Prostate gland (tissue), 2 donors: ENCODE data around the gene VPS37C. TPM values are rescaled to one million over a fixed set of nuclear protein-coding genes. Genes with fewer than 3 reads are reported as not detected.

Source experiments
- DNase-seq: peaks from one replicate; pipeline ENCODE4 v3.0.0-alpha.2; 2019; ENCODE audit warnings: low spot score
- H3K27ac ChIP-seq, 2 donors: fragments of 200-600 bp; sonication (generic); 2 replicates each; pipeline ENCODE4 v1.5.1; 2017 to 2019
- H3K27me3 ChIP-seq: fragments of 200-600 bp; sonication (generic); replicated peaks from 2 replicates; pipeline ENCODE4 v1.5.1; 2019; ENCODE audit not compliant: insufficient read depth
- H3K36me3 ChIP-seq, 2 donors: fragments of 200-600 bp; sonication (generic); 1 replicate in 1 of 2; 2 replicates in 1 of 2; pipeline versions ENCODE4 v1.5.1 to v1.8.1; 2017 to 2019
- H3K4me1 ChIP-seq: fragments of 200-600 bp; sonication (generic); replicated peaks from 2 replicates; pipeline ENCODE4 v1.5.1; 2019
- H3K4me3 ChIP-seq, 2 donors: fragments of 200-600 bp; sonication (generic); 2 replicates each; pipeline ENCODE4 v1.5.1; 2017 to 2019
- H3K9me3 ChIP-seq: fragments of 200-600 bp; sonication (generic); 2 replicates; pipeline ENCODE4 v1.5.1; 2017
- POLR2A ChIP-seq: fragments of 450-650 bp; IDR thresholded peaks from one replicate; pipeline ENCODE4 v1.6.1; 2016; ENCODE audit warnings: antibody characterized with exemption, mild to moderate bottlenecking
- POLR2AphosphoS5 ChIP-seq: sonication (generic); formaldehyde crosslinking; IDR thresholded peaks from one replicate; pipeline ENCODE4 v1.6.1; 2017; ENCODE audit warnings: antibody characterized with exemption
- WGBS: methylation state at CpG from one replicate; pipeline ENCODE4 v1.1.5; 2018; 5-methylcytosine and 5-hydroxymethylcytosine counted together
- intact Hi-C: fragments of 100-400 bp; cut with DNase I; formaldehyde crosslinking; loops from one replicate; pipeline ENCODE4 v1.14.2; 2022
- total RNA-seq, 2 donors: library from RNA; depleted of rRNA; stranded (reverse); fragments of >200 nt; gene quantifications; one replicate each; pipeline ENCODE4 v1.1.0, GENCODE V29; 2016
- TF ChIP-seq, protein P1 (sequence below), 4 experiments: fragments of 200-600 bp in 2 of 4; fragments of 450-650 bp in 2 of 4; sonication (generic) in 2 of 4; IDR thresholded peaks; 1 replicate in 3 of 4; 2 replicates in 1 of 4; pipeline ENCODE4 v1.5.1; 2016 to 2019; ENCODE audit warnings: antibody characterized with exemption in 4 of 4, mild to moderate bottlenecking in 2 of 4, moderate library complexity in 2 of 4

Gene VPS37C
- total RNA-seq, 2 donors from 2014 or later, result 32.2 to 38.8 TPM

DNA sequence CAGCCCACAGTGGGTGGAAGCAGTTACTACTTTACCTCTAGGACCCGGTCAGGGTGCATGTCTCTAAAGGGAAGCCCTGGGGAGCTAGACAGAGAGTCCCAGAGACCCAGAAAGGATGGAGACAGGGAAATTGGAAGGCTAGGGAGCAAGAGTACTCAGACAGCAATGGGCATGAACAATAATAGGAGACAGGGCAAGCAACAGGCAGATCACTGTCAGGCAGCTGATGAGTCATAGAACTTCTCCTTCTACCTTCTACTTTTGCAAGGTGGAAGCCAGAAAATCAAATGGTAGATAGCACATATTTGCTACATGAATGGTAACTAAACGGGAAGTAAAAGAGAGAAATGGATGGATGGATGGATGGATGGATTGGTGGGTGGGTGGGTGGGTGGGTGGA is 39.3 kb downstream of the VPS37C start:
- intact Hi-C loops, result no loop called here
- DNase-seq, result no peak
- H3K9me3 ChIP-seq, result no peaks in the 10 kb centered on the region
- no peak overlapping the region for H3K27ac ChIP-seq
- H3K36me3 ChIP-seq, result no peaks in the 10 kb centered on the region
- WGBS, result 63% methylated on average over 2 of the region's 2 CpGs
- no peak overlapping the region for H3K4me3 ChIP-seq
- no peaks in the 10 kb centered on the region for H3K27me3 ChIP-seq
- peaks cover 2% of the 10 kb centered on the region for H3K4me1 ChIP-seq
- TF ChIP-seq, protein P1, sequence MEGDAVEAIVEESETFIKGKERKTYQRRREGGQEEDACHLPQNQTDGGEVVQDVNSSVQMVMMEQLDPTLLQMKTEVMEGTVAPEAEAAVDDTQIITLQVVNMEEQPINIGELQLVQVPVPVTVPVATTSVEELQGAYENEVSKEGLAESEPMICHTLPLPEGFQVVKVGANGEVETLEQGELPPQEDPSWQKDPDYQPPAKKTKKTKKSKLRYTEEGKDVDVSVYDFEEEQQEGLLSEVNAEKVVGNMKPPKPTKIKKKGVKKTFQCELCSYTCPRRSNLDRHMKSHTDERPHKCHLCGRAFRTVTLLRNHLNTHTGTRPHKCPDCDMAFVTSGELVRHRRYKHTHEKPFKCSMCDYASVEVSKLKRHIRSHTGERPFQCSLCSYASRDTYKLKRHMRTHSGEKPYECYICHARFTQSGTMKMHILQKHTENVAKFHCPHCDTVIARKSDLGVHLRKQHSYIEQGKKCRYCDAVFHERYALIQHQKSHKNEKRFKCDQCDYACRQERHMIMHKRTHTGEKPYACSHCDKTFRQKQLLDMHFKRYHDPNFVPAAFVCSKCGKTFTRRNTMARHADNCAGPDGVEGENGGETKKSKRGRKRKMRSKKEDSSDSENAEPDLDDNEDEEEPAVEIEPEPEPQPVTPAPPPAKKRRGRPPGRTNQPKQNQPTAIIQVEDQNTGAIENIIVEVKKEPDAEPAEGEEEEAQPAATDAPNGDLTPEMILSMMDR (IDR thresholded peaks at IDR 0.05), result no peak
- no peak for TF ChIP-seq POLR2AphosphoS5
- no peak for TF ChIP-seq POLR2A

DNA sequence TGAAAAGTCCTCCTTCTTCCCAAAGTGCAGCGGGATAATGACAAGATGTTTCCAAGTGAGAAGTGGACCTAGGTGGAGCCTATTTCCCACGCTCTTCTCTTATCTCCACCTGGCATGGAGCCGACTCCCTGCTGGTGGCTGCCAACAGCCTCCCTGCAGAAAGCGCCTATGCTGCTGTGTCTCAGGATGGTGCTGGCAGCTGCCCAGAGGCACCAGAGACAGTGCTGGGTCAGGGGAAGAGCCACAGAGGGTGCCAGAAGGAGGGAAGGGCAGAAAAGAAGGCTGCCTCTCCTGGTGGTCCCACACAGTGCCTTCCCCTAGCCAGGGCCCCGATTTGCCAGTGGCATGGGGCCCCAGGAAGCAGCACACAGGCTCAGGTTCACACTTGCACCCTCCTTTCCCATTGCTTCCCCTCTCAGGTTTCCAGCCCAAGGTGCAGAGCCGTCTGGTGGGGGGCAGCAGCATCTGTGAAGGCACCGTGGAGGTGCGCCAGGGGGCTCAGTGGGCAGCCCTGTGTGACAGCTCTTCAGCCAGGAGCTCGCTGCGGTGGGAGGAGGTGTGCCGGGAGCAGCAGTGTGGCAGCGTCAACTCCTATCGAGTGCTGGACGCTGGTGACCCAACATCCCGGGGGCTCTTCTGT is 39.9 kb downstream of the VPS37C start:
- TF ChIP-seq POLR2A, result no peak
- TF ChIP-seq, protein P1 (IDR thresholded peaks at IDR 0.05), result no peak
- no peak for TF ChIP-seq POLR2AphosphoS5
- H3K27ac ChIP-seq, result no peak overlapping the region
- H3K4me3 ChIP-seq, result no peak overlapping the region
- peaks cover 2% of the 10 kb centered on the region for H3K4me1 ChIP-seq
- DNase-seq, result no peak
- H3K36me3 ChIP-seq, result no peaks in the 10 kb centered on the region
- intact Hi-C loops, result no loop called here
- no peaks in the 10 kb centered on the region for H3K9me3 ChIP-seq
- WGBS, result 42% methylated on average over 15 of the region's 15 CpGs
- no peaks in the 10 kb centered on the region for H3K27me3 ChIP-seq

DNA sequence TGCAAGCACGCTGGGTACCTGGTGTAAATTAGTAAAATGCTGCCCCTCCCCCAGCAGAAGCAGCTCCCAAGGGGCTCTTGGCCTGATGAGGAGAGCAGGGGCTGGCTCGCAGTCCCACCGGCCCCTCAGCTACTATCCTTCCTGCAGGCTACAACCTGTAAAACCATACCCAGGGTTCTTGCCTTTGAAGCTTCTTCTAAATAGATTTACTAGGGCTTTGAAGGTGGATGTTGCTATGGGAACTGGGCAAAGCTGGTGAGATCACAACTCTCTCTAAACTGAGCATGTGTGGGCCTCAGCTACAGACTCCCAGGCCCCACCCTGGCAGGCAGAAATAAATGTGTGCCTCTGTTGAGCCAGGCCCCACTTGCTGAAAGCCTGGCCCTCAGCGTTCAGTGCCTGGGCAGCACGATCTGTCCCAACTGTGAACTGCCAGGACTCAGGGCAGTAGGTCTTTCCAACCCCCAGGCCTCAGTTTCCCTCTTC is 40.5 kb downstream of the VPS37C start:
- H3K9me3 ChIP-seq, result no peaks in the 10 kb centered on the region
- no peaks in the 10 kb centered on the region for H3K27me3 ChIP-seq
- 19% methylated on average over 5 of the region's 5 CpGs for WGBS
- intact Hi-C loops, result no loop called here
- H3K4me3 ChIP-seq, result no peak overlapping the region
- no peak overlapping the region for H3K27ac ChIP-seq
- DNase-seq, result no peak
- H3K36me3 ChIP-seq, result no peaks in the 10 kb centered on the region
- TF ChIP-seq, protein P1 (IDR thresholded peaks at IDR 0.05), result no peak
- TF ChIP-seq POLR2AphosphoS5 (no peak), POLR2A (no peak)
- peaks cover 2% of the 10 kb centered on the region for H3K4me1 ChIP-seq

DNA sequence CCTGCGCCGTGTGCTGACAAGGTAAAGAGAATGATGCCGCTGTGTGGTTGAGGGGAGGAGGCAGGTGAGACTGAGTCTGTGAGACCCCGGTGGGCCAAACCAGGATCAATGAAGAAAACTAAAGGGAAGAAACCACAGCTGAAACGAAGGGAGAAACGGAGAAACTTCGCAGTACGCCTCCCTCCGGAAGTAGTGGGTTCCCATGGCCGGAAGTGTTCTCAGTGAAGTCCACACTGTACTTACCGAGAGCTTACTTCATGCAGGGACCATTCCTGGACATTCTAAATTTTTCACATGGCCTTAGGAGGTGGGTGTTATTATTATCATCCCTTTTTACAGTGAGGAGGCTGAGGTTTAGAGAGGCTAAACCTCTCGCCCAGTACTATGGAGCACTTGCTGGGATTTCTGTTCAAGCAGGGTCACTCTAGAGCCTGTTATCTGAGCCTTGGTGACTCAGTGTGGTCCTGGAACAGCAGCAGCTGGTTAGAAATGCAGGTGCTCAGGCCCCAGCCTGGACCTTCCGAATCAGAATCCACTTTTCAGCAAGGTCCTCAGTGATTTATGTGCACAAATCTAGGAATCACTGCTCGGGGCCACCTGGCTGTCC is 41.0 kb downstream of the VPS37C start:
- peaks cover 2% of the 10 kb centered on the region for H3K4me1 ChIP-seq
- TF ChIP-seq POLR2AphosphoS5 (no peak), POLR2A (no peak)
- TF ChIP-seq, protein P1 (IDR thresholded peaks at IDR 0.05), result no peak
- H3K36me3 ChIP-seq, result no peaks in the 10 kb centered on the region
- no peaks in the 10 kb centered on the region for H3K27me3 ChIP-seq
- no peak for DNase-seq
- 70% methylated on average over 14 of the region's 14 CpGs for WGBS
- H3K9me3 ChIP-seq, result no peaks in the 10 kb centered on the region
- H3K27ac ChIP-seq, result no peak overlapping the region
- intact Hi-C loops, result no loop called here
- no peak overlapping the region for H3K4me3 ChIP-seq

DNA sequence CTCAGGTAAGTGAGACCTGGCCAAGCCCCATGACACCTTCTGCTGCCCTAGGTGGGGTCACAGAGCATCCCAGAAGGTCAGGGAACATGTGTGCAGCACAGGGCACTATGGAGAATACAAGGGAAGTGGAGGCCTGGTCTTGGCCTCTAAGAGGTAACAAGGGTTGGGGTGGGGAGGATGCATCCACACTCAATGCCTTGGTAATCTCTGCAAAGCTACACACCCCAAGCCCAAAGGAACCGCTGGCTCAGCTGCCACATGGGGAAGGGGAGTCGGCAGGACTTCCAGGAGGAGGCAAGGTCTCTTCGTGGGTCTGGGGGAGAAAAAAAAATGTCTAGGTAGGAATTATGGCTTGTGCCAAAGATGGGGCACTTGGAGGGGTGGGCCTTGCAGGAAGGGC is 41.7 kb downstream of the VPS37C start:
- Histone ChIP-seq H3K27me3 (no peaks in the 10 kb centered on the region), H3K4me1 (peaks cover 2% of the 10 kb centered on the region), H3K4me3 (no peak overlapping the region), H3K27ac (no peak overlapping the region), H3K36me3 (no peaks in the 10 kb centered on the region), H3K9me3 (no peaks in the 10 kb centered on the region)
- intact Hi-C loops, result no loop called here
- TF ChIP-seq, protein P1 (IDR thresholded peaks at IDR 0.05), result no peak
- TF ChIP-seq POLR2A (no peak), POLR2AphosphoS5 (no peak)
- no peak for DNase-seq
- WGBS, result 78% methylated on average over 3 of the region's 3 CpGs
